CD4-positive, alpha-beta T cell treated with Interleukin-4 for 1 hour (primary cell): ENCODE measurements around the gene CLEC4E.
"Not testable (repeated sequence)": the region's sequence is repeated elsewhere in the genome, so short reads cannot be mapped to it uniquely, and the experiment has no call there.

Experiments
- DNase-seq, 2 donors: peaks; one replicate each; pipeline ENCODE4 v3.0.0-alpha.2; 2020 to 2022

CLEC4E gene

DNA sequence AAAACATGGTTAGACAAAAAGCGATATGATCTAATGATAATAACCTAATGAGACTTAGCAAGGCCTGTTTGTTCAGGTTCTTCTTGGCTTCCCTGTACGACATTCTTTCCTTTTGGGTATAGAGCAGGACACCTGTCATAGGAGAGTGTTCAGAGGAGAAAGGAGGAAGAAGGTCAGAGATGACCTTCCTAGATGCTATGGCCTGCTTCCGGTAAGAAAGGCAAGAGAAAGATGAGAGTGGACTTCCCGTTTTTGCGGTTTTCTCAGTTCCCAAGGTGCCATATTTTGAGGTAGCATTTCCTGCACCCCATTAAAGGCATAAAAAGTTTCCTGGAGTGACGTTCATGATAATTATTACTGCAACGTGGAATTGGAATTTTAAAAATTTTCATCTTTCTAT lies 8.7 kb downstream of the CLEC4E start:
- DNase-seq = no peak

DNA sequence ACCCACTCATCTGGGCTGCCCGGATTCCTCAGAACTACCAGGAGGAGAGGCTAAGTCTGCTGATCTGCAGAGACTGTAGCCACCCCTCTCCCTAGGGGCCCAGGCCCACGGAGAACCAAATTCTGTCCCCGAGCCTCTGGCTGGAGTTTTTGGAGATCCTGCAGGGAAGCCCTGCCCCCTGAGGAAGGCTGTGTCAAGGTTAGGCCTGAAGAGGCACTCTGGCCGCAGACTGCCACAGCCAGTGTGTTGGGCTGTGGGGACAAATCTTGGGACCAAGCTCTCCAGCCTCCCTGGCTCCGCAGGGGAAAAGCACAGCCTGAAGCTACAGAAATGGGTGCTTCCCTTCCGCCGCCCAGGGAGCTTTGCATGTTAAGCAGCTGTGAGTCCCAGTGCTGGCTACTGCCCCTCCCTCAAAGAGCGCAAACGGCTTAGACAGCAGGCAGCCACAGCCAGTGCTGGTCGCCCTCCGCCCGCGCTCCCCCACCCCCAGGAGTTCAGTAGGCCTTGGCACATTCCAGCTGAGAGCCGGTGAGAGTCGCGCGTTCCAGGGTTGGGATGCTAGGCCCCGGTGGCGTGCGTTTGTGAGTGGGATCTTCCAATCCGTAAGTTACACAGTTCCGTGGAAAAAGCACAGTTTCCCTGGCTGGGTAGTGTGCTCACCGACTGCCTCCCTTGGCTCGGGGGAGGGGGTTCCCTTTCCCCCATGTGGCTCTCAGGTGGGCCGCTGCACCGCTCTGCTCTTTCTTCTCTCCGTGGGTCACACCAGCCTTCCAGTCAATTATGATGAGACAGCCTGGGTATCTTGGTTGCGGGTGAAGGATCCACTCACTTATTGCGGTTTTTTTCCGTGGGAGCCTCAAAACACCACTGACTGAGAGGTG lies 13.2 kb downstream of the CLEC4E start:
- DNase-seq = no peak

DNA sequence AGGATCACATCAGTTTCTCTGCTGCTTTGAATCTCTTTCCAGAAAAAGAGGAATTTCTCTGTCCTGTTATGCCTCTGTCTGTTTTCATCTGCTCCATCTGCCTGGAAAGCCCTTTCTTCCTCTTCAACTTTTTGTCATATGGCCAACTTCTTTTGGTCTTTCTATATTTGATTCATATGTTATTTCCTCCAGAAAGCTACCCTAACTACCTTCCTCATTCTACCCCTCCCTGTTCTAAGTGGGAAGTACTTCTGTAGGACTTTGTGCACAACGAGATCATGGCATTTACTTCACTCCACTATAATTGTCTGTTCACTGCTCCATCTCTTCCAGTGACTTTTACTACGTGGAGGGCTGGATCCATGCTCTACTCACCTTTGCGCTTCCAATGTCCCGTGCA lies 21.5 kb downstream of the CLEC4E start:
- no peak for DNase-seq

DNA sequence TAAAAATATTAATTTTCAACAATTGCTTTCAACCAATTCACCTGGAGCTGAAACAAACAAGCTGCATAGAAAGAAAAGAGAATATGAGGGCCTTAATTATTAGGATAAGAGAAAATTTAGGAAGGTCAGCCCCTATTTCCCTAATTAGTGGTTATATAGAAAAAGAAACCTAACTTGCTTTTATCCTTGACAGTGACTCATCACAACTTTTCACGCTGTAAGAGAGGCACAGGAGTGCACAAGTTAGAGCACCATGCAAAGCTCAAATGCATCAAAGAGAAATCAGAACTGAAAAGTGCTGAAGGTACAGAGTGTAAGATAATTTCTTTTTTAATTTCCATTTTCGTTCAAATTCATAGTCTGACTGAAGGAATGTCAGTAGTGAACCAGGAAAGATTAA lies 22.7 kb downstream of the CLEC4E start:
- no peak for DNase-seq

DNA sequence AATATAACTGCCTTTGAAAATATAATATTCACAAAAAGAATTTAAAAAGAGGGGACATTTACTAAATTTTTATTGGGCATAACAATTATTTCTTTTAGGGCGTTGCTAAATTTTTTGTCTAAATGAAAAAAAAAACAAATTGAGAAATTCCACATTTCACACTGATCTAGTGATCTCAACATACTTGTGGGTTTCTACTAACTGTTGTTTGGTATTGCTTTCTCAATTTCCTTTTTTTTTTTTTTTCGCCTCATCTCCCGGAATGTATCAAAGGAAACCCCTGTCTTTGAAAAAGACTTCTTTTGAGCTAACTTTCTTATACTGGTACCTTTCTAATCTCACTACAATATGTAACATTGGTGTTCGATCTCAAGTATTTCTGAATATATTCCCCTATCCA lies 27.4 kb downstream of the CLEC4E start, which contains the start of gene CLEC4D:
CLEC4D (plus strand) TSS at position 248 of the 400 bp plus-strand sequence. CDS start 230 bp downstream, outside the sequence.
- no peak for DNase-seq

DNA sequence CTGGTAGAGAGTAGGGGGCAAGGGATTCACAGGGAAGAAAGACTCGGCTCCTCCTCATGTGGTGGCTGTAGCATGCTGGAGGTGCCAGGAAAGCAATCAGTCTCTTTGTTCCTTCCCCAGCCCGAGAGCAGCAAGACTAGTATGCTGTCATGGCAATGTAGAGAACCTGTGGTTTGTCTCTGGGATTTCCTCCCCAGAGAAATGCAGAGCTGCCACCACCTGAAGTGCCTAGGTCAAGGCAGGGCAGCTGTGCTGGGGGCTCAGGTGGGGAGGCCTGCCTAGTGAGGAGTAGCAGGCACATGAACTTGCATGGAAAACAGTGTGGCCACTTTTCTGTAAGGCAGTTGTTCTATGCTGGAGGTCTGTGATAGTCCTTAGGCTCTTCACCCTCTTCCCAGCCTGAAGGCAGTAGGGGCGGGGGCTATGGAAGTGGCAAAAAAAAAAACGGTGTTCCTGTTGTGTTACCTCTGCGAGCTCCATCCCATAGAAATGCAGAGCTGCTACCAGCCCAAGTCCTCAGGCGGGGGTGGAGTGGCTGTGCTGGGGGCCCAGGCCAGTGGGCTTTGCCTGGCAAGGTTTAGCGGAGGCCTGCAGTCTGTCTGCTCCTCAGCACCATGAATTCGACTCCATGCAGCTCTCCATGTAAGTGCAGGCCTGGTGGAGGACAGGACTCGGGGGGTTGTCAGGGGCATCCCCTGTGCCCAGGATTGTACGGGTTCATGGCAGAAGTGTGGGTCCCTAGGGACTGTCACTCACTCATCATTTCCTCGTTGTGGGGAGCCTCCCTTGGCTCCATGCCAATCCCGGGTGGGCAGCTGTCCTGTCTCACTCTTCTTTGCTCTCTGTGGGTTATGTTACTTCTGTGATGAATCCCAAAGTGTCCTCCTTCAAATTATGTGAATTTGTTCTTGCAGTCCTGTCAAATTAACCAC lies 31.5 kb downstream of the CLEC4E start:
- no peak for DNase-seq

DNA sequence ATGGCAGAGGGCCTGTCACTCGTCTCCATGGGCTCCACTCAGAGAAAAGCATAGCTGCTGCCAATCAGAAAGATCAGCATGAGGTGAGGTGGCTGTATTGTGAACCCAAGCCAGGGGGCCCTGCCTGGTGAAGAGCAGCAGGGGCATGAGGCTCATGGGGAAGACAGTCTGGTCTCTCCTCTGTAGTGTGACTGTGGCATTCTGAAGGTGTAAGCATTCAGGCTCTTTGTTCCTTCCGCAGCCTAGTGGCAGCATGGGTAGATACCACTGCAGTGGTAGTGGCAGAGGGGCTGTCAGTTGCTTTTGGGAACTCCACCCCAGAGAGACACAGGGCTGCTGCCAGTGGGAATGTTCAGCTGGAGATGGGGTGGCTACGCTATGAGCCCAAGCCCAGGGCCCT lies 32.5 kb downstream of the CLEC4E start:
- DNase-seq = no peak

DNA sequence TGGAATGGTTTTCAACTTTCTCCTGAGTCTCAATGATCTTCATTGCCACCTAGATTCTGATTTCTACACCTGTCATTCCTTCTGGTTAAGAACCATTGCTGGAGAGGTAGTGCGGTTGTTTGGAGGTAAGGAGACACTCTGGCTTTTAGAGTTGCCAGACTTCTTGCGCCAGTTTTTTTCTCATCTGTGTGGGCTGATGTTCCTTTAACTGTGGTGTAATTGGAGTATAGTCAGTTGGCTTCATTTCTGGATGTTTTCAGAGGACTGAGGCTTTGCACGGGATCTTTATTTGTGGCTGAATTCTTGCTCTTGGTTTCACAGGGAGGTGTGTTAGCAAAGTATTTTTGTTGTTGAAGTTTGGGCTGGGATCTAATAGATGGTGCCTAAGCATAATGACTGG lies 33.1 kb downstream of the CLEC4E start:
- no peak for DNase-seq

DNA sequence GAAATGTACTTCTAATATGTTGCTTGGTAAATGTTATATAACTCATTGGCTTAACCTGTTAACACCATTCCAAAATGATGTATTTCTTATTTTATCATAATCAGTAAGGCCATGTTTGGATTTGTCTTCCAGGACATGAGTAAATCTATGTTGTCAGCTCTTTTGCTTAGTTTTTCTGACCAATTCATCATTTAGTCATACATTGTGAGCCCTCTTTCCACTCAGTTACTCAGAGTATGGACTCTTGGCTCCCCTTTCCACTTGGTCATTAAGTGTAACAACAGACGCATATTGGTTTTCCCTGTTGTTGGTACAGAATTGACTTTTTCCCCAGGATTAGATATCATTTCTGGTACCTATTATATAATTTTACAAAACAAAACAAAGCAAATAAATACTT lies 36.4 kb downstream of the CLEC4E start:
- DNase-seq = no peak

DNA sequence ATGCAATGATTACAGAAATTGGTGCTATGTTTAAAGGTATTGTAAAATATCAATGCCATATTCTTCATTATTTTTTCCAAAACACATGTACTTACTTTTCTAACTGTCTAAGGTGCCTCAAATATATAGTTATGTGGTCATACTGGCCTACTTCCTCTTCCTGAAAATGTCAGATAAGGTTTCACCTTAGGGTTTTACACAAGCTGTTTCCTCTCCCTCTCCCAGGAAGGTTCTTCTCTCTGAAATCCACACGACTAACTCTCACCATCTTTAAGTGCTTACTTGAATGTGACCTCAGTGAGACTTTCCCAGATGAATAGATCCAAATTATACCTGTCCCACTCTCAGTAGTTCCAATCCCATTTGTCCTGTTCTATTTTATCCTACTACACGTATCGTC lies 39.0 kb downstream of the CLEC4E start:
- no peak for DNase-seq

DNA sequence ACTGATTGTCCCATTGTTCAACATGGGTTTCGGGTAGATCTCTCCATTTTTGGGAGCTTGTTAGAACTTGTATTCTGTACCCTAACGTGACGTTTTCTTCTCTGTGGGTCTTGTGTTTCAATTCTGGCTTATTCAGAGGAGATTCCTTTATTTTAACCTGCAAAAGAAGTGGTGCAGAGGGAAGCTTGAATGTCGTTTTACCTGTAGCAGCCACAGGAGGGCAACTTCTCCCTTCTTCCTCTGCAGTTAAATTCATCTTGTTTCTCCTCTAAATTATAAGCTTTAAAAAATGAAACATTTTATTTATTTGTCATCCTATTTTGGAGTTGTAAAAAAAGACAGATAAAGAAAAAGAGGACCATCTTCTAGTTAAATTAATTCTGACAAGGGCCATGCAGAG lies 41.1 kb downstream of the CLEC4E start:
- DNase-seq = no peak

DNA sequence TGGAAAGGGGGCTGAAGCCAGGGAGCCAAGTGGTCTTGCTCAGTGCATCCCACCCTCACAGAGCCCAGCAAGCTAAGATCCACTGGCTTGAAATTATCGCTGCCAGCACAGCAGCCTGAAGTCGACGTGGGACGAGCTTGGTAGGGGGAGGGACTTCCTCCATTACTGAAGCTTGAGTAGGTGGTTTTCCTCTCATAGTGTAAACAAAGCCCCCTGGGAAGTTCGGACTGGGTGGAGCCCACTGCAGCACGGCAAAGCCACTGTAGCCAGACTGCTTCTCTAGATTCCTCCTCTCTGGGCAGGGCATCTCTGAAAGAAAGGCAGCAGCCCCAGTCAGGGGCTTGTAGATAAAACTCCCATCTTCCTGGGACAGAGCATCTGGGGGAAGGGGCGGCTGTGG lies 44.6 kb downstream of the CLEC4E start:
- not testable (repeated sequence) for DNase-seq

DNA sequence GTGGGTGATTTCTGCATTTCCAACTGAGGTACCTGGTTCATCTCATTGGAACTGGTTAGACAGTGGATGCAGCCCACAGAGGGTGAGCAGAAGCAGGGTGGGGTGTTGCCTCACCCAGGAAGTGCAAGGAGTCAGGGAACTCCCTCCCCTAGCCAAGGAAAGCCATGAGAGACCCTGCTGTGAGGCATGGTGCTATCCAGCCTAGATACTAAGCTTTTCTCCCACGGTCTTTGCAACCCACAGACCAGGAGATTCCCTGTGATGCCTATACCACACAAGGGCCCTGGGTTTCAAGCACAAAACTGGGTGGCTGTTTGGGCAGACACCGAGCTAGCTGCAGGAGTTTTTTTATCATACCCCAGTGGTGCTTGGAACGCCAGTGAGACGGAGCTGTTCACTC lies 45.0 kb downstream of the CLEC4E start:
- not testable (repeated sequence) for DNase-seq

DNA sequence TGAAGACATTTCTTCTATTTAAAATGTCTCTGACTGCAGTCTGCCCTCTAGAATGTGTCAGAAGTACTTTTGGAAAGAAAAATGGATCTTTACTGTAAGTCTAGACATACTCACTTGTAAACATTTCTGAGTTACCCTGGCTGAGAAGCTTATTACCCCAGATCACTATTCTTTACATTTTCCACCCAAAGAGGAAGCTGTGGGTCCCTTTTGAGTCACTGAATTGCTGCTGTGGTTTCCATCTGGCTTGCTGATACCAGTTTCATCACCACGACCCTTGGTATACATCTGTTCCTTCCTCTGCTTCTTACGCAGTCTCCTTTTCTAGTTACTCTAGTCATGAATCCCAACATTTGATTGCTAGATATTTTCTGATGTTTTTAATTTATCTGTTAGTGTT lies 47.6 kb downstream of the CLEC4E start:
- peak; percentile 38 to 63 for DNase-seq

DNA sequence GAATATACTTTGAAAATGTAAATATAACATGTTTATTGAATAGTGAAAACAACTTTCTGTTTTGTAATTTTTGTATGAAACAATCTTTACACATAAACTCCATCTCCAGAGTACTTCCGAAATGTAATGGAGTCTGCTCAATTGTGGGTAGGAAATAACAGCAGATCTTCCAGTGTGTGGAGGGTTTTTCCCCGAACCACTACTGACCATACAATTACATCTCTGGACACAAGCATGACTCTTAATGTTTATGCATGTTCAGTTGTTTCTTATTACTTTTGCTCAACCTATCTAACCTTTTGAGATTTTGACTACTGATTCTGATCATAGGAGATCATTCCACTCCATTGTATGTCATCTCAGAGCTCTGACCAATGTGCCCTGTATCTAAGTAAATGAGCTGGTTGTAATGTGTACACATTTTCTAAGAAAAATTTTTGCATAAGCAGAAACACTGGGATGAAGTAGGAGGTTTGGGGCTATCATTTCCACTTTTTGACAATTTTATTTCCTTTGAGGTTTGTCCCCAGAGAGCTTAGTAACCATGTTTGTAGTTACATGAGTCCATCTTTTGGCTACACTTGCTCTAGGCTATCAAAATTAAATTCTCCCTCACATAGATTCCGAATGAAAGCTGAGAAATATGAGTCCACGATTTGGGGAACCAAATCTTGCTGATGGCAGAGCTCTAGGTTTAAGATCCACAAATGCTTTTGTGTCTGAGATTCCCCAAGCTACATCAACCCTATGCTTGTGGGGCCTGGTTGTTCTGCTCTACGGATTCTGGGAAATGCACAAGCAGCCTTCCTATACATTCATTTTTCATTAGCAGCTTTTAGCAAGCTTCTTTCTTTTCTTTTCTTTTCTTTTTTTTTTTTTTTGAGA lies 48.8 kb downstream of the CLEC4E start:
- DNase-seq = no peak
